ENCODE results near the gene BFAR.
A peak's percentile ranks its signal among the peaks of the same experiment; 100 is the strongest.

BFAR gene, protein sequence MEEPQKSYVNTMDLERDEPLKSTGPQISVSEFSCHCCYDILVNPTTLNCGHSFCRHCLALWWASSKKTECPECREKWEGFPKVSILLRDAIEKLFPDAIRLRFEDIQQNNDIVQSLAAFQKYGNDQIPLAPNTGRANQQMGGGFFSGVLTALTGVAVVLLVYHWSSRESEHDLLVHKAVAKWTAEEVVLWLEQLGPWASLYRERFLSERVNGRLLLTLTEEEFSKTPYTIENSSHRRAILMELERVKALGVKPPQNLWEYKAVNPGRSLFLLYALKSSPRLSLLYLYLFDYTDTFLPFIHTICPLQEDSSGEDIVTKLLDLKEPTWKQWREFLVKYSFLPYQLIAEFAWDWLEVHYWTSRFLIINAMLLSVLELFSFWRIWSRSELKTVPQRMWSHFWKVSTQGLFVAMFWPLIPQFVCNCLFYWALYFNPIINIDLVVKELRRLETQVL

DNA sequence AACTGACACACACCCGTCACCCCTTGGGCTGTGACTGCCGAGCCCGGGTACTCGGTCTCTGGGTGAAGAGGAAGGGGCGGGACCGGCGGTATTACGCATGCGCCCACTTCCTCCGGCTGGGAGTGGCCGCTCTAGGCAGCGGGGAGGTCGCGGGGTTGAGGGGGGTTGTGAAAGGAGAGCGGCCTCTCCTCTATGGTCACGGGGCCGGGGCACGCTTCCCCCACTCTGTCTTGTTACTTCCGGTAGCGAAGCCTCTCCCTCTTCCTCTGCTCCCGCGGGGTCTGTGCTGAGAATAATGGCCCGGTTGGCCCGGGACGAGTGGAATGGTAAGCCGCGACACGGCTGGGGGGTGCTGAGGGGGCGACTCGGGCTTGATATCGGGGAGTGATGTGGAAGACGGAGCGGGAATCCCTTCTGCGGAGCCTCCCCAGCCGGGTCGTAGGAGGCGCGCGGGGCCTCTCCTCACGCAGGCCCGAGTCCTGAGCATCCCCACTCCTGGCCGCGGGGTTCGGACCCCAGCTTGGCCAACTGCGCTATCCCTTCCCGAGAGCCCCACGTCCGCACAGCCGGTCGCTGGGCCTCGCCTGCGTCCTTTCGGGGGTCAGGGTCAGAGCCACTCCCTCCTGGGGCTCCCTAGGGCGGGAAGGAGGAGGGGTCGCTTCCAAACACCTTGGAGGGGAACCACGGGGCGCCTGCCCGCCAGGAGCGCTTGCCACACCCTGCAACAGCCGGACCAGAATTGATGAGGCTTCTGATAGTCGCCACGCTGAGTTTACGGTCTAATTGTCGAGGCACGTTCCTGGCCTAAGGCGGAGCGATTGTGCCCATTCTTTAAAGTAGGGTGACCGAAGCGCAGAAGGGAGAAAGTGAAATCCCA lies at the start of gene BFAR:
TSS of gene BFAR (plus strand) at position 259 of the 877 bp plus-strand sequence. CDS start 11,396 bp downstream, outside the sequence.
- TF ChIP-seq, protein P1, sequence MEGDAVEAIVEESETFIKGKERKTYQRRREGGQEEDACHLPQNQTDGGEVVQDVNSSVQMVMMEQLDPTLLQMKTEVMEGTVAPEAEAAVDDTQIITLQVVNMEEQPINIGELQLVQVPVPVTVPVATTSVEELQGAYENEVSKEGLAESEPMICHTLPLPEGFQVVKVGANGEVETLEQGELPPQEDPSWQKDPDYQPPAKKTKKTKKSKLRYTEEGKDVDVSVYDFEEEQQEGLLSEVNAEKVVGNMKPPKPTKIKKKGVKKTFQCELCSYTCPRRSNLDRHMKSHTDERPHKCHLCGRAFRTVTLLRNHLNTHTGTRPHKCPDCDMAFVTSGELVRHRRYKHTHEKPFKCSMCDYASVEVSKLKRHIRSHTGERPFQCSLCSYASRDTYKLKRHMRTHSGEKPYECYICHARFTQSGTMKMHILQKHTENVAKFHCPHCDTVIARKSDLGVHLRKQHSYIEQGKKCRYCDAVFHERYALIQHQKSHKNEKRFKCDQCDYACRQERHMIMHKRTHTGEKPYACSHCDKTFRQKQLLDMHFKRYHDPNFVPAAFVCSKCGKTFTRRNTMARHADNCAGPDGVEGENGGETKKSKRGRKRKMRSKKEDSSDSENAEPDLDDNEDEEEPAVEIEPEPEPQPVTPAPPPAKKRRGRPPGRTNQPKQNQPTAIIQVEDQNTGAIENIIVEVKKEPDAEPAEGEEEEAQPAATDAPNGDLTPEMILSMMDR (IDR thresholded peaks at IDR 0.05; ENCODE audit: low read depth, low read length, missing control alignments) = no peak
- peak within 1 kb of the TSS; percentile 82 for H3K4me3 ChIP-seq (replicated peaks; ENCODE audit: low read depth, low read length)
- DNase-seq (ENCODE audit: extremely low read depth, low read depth) = peak; percentile 84

DNA sequence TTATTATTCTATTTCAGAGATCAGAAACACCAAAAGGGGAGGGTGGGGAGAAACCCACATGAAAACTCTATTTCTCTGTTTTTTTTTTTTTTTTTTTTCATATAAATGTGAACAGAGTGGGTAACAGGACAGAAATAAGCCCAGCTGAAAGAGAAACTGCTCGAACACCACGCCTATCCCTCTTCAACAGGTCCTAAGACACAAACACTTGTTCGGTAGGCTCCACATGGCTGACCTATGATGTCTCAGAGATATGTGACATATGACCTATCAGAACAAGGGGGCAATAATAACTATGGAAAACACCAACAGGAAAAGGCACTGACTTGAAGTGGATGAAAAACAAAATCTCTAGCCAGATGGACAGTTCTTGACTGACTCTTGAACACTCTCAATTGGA lies 47.5 kb upstream of the BFAR start:
- no peak for DNase-seq (ENCODE audit: extremely low read depth, low read depth)
- no peak overlapping the region for H3K4me3 ChIP-seq (replicated peaks; ENCODE audit: low read depth, low read length)
- TF ChIP-seq, protein P1 (IDR thresholded peaks at IDR 0.05; ENCODE audit: low read depth, low read length, missing control alignments) = no peak

DNA sequence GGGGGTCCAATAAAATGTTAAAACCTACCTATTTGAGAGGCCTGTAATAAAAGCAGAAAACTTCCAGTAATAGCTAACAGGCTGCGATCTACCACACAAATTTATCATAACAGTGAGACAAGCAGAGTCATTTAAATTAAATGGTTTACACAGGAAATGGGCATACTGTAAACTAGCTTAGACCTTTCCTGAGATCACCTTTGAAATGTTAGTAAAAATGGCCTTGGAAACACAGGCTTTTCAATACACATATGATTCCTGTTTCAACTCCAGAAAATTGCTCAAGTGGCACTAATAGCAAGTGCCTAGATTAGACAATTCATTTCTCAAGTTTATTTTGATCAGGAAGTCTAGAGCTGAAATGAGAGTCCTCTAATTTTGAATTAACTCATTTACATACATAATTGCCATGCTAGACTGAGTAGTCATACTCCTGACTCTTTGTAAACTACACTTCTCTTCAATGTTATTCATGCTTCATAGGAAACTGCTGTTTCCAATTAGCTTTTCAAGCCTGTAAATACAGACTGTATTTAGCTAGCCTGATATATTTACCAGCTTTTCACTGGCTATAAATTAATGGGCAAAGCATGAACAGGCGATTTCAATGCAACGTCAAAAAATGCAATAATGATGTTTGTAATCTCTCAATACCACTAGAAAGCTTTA lies 46.0 kb upstream of the BFAR start:
- TF ChIP-seq, protein P1 (IDR thresholded peaks at IDR 0.05; ENCODE audit: low read depth, low read length, missing control alignments) = no peak
- no peak overlapping the region for H3K4me3 ChIP-seq (replicated peaks; ENCODE audit: low read depth, low read length)
- no peak for DNase-seq (ENCODE audit: extremely low read depth, low read depth)

DNA sequence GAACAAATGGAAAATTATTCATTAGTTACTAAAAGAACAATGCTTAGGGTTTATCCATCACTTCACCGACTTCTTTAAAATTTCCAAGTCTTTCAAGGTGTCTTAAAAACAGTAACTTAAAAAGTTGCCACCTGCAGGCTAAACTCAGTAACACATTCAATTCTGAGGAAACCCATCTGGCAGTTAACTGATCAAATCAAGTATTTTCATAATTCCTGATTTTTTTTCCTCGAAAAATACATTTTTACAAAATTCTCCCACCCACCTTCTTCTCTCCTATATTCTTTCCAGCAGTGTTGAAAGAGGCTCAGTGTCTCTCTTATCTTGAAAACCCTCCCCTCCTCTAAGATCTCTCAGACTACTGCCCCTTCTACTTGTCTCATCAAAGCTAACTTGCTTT lies 32.6 kb upstream of the BFAR start:
- TF ChIP-seq, protein P1 (IDR thresholded peaks at IDR 0.05; ENCODE audit: low read depth, low read length, missing control alignments) = peak; percentile 21
- H3K4me3 ChIP-seq (replicated peaks; ENCODE audit: low read depth, low read length) = no peak overlapping the region
- DNase-seq (ENCODE audit: extremely low read depth, low read depth) = no peak

DNA sequence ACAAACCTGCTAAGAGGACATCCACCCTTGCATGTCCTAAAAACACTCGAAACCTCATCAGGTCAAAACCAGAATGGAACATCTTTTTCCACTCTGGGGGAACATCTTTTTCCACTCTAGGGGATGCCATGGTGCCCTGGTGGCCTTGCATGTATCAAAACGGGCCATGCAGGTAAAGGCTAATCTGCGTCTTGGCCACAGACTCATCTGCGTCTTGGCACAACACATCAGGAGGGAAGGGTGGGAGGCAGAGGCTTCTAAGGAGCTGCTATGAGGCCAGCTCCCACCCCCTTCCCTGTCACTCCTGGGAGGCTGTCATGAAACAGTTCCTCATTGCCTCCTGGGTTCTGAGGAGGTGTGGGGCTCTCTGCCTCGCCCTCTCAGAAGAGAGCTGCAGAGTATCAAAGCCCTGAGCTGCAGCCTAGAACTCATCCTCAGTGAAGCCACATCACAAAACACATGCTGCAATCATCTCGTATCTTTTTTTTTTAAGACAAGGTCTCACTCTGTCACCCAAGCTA lies 30.2 kb upstream of the BFAR start:
- TF ChIP-seq, protein P1 (IDR thresholded peaks at IDR 0.05; ENCODE audit: low read depth, low read length, missing control alignments) = no peak
- no peak overlapping the region for H3K4me3 ChIP-seq (replicated peaks; ENCODE audit: low read depth, low read length)
- DNase-seq (ENCODE audit: extremely low read depth, low read depth) = no peak

DNA sequence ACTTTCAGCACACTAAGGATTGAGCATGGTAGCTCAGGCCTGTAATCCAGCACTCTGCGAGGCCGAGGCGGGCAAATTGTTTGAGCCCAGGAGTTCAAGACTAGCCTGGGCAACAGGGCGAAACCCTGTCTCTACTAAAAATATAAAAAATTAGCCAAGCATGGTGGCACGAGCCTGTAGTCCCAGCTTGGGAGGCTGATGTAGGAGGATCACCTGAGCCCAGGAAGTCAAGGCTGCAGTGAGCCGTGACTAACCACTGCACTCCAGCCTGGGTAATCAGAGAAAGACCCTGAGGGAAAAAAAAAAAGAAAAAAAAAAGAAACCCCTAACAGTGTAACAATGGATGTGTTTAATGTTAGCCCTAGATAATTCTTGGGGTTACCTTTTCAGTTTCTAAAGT lies 26.6 kb upstream of the BFAR start:
- TF ChIP-seq, protein P1 (IDR thresholded peaks at IDR 0.05; ENCODE audit: low read depth, low read length, missing control alignments) = no peak
- H3K4me3 ChIP-seq (replicated peaks; ENCODE audit: low read depth, low read length) = no peak overlapping the region
- no peak for DNase-seq (ENCODE audit: extremely low read depth, low read depth)
